Middle frontal gyrus (tissue), 1 donor: ENCODE measurements around the gene PHLPP1.
"Not testable (repeated sequence)": the region's sequence is repeated elsewhere in the genome, so short reads cannot be mapped to it uniquely, and the experiment has no call there.

Experiments
- DNase-seq: peaks from one replicate; pipeline ENCODE4 v3.0.0-alpha.2; 2015; ENCODE audit warnings: low spot score; ENCODE audit errors: extremely low spot score

PHLPP1 gene

DNA sequence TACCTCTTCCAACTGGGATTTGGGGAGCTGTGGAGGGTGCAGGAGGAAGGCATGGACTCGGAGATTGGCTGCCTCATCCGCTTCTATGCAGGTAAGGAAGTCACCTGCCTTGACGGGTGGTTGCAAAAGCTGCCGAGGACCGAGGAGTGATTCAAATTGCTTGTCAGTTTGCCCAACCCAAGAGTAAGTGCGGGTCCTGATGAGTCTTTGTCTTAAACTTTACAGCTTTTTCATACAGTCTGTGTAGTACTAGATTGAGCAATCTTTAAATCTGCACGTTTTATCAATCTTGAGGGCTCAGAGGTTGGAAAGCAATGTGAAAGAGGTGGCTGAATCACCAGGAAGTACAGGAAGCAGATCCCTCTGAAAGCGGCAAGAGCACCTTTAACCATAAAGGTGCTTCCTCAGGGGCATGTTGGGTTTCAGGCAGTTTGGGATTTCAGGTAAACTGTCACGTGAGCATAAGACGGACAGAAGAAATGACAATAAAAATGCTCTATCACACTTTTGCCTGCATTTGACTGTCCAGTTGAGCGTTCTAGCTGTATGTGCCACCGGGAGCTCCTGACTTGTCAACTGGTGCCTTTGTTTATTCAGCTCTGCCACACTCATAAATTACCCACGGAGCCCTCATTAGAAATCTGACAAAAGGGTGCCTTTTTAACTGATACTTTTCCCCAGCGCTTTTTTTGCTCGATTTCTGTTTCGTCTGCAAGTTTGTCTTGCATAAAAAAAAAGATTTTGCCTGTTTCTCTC lies 2.0 kb downstream of the PHLPP1 start:
- no peak for DNase-seq

DNA sequence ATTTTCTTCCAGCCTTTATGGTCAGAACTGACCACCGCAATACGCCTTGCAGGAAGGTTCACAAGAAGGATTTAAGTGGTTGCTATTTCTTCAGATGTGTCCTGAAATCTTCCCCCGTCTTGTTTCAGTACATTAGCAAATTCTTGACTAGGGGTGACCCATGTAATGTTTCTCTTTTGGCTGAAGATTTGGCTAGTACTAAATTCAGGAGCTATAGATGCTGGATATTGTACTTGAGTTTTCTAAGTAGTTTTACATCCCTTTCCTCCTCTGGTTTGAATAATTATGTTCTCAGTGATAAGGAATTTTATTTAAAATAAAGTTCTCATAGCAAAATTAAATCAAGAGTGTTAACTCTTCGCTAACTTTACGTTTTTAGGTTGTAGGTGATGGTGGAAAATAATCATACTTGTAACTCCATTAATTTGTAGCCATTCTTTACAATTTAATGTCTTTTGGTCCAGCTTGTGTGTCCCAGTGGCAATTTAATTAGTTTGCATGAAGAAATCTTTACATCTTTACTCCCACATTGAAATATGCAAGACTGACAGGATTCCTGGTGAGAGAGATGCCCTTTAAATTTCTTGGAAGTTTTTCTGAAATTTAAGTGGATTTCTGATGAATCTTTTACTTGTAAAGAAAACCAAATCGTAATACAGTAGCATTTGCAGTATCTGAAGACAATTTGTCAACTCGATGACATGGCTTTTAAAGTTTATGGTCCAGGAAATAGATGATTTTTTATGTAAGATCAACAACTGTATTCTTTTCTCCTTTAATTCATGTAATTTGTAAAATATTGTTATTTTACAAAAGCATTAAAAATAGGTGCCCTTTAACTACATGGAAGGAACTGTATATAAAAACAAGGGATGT lies 2.8 kb downstream of the PHLPP1 start:
- no peak for DNase-seq

DNA sequence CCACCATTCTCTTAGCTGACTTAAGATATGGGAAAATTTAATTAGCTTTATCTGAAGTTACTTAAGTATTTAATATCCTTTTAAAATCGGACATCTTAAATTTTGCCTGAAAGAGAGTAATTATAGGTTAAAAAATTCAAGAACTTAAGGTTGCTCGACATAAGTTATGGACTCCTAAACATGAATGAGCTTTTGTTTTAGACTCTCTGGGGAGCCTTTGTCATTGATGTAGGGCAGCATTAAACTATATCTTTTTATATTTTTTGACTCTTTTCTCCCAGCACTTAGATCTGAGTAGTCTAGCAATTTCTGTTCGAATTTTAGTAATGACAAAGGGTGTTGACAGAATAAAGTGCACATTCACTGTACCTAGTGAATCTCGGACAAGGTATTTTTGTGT lies 4.7 kb downstream of the PHLPP1 start:
- no peak for DNase-seq

DNA sequence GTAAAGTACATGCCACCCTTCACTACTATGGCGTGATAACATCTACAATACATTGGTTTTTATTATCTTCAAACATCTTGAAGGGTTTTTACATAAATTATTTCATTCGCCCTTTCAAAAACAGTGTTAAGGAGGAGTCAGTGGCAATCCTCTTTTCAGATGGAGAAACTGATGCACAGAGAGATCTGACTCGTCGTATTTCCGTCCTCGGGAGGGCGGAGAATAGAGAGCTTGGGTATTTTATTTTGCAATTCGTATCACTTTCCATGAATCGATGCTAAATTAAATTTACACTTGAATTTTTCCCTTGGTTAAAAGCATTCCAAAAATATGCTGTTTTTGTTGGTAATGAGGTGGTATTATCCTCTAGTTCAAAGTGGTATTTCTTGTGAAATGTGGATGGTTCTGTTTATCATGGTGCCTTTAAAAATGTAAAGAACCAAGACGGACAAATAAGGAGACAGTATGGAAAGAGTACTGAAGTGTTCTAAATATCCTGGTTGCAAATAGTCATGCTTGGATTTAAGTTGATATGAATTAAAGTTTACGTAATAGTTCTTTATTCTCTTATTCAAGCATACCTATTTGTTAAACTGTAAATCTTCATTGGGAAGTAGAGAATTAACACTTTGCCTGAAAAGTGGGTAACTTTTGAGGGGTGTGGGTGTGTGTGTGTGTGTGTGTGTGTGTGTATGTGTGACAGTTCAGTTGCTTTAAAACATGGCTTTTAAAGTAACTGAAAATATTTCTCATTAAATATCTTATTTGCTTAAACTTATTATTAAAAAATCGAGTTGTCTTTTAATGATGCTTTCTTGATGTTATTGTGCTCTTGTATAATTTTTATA lies 5.6 kb downstream of the PHLPP1 start:
- no peak for DNase-seq

DNA sequence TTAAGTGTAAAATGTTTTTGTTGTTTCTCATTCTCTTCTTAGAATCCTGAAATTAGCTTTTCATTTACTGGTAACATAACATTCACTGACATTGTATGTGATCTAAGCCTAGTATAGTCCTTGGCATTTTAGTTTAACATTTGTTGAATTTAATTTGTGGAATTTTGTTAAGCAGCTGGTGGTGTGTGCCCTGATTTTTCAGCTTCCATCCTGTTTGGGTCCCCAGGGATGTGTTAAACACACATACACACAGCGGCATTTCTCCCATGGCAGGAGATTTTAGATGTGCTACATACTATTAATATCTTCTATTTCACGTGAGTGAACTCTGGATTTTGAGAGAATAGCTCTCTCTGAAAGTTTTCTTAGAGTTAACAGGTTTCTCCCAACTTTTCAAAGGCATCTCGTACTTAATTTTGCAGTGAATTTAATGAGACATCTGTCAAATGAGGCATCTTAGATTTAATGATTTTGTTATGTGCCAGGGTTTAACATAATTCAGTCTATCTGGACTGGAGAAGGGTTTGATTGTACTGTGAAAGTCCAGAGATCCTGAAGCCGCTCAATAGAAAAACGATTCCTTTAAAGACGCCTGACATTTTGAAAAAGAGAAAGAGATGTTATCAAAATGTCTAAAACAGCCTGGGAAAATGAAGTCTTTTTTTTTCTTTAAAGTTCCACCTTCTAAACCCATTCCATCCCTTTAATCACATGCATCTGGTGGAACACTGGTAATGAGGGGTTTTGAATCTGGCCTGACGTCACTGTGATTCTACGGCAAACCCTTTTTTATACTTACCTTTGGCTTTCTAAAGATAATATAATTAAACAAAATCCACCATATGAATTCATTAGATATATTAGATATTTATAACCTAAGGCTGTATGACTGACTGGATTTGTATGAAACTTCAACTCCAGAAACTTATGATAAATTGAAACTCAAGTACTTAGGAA lies 6.8 kb downstream of the PHLPP1 start:
- no peak for DNase-seq

DNA sequence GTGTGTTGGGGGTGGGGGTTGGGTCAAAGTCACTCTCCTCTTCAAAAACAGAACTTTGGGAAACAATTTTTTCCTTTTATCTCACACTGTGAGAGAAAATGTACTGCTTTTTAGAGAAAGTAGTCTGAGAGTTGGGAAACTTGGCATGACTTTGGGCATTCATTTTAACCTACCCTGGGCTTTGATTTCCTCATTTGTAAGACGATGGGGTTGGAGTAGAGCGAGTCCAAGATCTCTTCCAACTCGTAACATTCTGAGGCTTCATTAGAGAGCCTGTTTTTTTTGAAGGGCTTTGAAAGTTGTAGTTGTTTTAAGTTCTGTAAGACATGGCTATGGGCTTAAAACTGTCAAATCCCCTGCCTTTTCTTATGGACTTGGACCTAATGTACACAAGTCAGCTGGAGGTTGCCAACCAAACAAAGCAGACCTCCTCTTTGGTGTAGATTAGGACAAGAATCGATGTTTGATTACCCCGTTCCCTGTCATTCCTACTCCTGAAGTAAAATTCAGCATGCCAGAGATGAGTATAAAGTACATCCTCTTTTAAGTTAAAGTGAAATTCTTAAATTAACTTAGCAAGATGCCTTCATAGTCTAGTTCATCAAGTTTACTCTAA lies 8.4 kb downstream of the PHLPP1 start:
- DNase-seq: no peak

DNA sequence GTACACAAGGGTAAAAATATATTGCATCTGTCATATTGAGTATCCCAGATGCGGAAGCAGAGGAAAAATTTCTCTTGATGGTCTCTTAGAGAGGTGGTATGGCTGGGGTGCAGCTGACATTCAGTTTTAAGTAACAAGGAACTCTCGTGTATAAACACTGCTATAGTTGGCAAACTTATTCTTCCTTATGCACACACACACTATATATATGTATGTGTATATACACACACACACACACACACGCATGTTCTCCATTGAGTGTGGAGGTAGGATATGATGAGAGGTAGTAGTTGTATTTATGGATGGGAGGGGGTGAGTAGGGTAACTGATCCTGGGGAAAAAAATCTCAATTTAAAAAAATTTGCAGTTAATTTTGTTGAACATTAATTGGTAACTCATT lies 10.6 kb downstream of the PHLPP1 start:
- DNase-seq: no peak

DNA sequence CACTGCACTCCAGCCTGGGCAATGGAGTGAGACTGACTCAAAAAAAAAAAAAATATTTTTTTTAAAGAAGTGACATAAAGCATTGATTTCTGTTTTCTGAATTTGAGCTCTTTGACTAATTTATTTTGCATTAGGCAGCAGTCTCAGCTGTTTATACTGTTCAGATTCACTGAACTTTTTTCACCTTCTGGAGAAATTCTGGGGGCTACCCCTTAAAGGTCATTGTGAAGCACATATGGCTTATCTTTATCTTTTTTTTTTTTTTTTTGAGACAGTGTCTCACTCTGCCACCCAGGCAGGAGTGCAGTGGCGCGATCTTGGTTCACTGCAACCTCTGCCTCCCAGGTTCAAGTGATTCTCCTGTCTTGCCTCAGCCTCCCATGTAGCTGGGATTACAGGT lies 12.9 kb downstream of the PHLPP1 start:
- DNase-seq: no peak

DNA sequence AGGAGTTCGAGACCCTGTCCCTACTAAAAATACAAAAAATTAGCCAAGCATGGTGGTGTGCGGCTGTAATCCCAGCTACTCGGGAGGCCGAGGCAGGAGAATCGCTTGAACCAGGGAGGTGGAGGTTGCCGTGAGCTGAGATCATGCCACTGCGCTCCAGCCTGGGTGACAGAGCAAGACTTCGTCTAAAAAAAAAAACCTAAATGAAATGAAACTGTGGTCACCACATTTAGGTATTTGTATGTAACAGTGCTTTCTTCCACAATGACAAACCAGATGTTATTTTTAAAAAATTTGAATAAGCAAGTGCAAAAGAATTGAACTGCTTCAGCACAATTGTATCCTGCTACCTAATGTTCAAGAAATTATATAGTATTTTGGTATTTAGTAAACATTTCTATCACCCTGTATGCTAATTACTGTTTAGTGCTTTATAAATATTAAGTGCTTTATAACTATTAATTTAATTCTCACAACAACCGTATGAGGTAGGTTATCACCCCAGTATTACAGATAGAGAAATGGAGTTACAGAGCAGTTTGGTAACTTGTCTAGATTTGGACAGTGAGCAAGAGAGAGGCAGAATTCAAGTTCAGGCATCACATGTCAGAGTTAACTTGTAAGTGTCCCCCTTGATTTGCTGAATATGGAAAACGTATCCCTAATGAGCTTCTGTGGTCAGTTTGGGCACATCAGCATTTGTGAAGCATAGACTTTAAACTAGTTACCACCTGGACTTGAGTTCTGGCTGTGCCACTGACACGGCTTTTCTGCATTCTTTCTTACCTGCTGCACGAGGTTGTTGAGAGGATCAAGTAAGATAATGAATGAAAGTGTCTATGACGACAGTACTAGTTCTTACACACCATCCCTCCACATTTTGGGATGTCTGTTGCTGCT lies 14.4 kb downstream of the PHLPP1 start:
- no peak for DNase-seq

DNA sequence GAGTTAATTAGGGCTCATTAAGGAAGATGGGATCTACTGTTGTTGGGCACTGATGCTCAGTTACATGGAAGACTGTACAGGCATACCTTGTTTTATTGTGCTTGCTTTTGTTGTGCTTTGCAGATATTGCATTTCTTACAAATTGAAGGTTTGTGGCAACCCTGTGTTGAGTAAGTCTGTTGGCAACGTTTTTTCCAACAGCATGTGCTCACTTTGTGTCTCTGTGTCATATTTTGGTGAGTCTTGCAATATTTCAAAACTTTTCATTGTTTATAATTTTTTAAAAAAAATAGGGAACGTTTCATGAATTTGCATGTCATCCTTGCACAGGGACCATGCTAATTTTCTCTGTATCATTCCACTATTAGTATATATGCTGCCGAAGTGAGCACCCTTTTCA lies 15.6 kb downstream of the PHLPP1 start:
- DNase-seq: no peak

DNA sequence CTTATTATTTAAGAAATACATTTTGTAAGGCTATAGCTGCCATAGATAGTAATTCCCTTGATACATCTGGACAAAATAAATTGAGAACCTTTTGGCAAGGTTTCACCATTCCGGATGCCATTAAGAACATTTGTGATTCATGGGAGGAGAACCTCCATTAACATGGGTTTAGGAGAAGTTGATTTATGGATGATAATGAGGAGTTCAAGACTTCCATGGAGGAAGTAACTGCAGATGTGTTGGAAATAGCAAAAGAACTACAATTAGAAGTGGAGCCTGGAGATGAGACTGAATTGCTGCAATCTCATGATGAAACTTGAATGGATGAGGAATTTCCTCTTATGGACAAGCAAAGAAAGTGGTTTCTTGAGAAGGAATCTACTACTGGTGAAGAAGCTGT lies 17.3 kb downstream of the PHLPP1 start:
- no peak for DNase-seq

DNA sequence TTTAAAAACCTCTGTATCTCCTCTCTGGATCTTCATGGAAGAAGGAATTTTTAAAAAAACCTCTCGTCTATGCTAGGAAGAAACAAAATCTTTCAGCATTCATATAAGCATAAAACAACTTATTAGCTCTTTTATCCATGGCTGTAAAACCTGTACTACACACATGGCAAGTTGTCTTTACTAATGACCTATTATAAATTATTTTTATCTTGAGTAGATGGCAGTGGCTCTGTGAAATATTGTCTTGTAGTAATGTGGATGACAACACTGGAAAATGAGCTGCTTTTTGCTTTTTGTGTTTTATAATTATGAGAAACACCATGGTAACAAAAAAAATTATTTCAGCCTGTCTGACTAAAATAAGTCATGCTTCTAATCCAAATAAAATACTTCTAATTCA lies 18.9 kb downstream of the PHLPP1 start:
- DNase-seq: no peak

DNA sequence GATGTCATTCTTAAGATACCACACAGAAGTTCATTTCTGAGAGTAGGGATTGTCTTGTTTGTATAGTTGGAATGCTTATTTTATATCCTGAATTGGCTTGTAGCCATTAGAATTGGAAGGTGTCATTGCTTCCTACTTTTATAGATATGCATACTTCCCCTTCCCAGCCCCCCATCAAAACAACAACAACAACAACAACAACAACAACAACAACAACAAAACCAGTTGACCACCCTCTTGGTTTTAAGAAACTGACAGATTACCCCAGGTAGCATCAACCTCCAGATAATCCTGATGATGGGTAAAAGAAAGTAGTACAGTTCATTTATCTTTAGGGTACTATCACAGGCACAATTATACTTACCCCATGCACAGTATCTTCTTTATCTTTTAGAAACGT lies 20.0 kb downstream of the PHLPP1 start:
- no peak for DNase-seq

DNA sequence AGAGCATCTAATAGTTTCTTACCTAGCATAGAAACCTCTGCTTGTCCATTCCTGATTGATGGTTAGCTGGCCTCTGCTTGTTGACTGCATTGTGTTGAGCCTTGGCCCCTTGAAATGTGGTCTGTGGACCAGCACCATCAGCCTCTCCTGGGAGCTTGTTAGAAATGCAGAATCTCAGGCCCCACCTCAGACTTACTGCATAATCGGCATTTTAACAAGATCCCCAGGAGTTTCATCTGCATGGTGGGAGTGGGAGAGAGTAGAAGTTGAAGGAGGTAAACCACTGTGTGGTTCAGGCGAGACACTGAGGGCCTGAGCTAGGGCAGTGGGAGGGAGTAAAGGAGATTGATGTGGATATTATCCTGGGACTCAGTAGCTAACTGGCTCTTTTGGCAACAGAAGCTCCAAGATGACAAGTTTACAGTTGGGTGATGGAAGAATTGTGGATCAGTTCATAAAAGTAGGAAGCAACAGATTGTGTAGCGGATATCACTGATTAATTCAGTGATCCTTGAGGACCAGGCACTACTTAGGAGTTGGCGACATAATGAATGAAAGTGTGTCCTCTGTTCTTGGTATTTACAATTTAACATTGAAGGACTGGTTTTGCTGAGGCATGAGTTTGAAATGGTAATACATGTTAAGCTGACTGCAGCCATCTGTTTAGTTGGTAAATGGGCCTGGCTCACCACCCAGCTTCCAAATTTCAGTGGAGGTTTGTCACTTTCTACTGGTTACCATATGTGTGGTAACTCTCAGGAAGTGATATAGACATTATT lies 20.9 kb downstream of the PHLPP1 start:
- no peak for DNase-seq

DNA sequence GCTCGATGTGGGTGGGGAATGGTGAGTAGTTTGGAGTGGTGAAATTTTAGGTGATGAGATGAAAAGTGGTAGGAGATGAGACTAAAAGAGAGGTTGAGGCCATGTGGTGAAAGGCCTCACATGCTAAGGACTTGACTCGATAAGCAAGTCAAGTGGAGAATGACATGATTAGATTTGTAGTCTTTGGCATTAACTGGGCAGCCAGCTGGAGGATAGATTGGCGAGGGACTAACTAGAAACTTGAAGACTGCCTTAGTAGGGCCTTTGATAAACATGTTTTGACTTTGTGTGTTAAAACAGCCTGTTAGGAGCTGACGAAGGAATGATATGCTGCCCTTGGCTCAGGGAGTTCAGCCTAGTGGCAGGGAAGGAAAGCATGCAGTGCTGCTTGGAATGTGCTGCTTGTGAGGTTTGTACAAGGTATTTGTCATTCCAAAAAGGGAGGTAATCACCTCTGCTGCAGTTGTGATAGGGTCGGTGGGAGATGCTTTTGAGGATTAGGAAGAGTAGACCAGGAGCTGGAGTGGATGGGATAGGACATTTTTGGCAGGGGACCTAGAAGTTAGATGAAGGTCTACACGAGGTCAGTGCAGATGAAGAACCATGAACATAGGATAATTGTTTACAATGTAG lies 22.0 kb downstream of the PHLPP1 start:
- no peak for DNase-seq

DNA sequence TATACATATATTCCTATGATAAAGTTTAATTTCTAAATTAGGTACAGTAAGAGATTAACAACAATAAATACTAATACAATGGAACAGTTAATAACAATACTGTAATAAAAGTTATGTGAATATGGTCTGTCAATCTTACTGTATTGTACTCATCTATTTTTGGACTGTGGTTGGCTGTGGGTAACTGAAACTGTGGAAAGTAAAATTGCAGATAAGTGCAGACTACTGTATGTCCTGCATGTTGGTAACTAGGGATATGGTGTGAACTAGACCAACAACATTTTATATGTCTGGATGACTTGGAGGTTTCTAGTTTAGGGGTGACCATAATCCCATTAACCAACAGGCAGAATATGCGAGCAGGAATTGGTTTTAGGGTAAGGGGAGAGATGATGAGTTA lies 23.3 kb downstream of the PHLPP1 start:
- DNase-seq: no peak

DNA sequence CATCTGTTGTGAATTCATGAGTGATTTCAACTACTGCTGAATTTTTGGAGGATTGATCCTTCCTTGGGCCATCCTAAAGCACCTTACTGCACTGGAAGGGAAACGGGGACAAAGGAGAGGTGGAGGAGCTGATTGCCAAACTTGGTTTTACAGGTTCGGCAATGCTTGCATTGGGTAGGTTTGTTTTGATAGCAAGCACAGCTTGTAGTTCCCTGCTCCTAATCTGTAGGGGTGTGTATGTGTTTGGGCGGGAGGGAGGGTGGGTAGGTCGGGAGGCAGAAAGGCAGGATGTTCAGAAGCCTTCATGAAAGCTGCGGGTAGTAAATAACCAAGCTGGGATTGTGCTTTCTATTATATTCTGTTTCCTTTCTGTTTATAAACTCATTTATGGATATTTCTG lies 24.6 kb downstream of the PHLPP1 start:
- DNase-seq: no peak

DNA sequence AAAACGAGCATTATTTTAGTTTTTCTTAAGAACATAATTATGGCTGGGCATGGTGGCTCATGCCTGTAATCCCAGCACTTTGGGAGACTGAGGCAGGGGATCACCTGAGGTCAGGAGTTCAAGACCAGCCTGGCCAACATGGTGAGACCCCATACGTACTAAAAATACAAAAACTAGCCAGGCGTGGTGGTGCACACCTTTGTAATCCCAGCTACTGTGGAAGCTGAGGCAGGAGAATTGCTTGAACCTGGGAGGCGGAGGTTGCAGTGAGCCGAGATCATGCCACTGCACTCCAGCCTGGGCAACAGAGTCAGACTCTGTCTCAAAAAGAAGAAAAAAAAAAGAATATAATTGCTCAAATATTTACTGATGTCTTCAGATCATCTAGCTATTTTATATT lies 25.3 kb downstream of the PHLPP1 start:
- not testable (repeated sequence) for DNase-seq
